Inferior parietal cortex (tissue), 1 donor: ENCODE measurements around the gene HOXA10.

Experiments used
- DNase-seq: peaks from one replicate; pipeline ENCODE4 v3.0.0-alpha.2; 2016; ENCODE audit errors: extremely low spot score

Gene HOXA10

GRCh38 chr7:27130540-27131389 lies 43.4 kb downstream of the HOXA10 start, which contains the start of gene HOXA4:
Gene HOXA4 (minus strand): TSS chr7:27130757. CDS start chr7:27130733, 24 bp downstream.
- DNase-seq, result no peak

GRCh38 chr7:27129729-27130539 lies 44.2 kb downstream of the HOXA10 start:
- DNase-seq, result no peak

DNA sequence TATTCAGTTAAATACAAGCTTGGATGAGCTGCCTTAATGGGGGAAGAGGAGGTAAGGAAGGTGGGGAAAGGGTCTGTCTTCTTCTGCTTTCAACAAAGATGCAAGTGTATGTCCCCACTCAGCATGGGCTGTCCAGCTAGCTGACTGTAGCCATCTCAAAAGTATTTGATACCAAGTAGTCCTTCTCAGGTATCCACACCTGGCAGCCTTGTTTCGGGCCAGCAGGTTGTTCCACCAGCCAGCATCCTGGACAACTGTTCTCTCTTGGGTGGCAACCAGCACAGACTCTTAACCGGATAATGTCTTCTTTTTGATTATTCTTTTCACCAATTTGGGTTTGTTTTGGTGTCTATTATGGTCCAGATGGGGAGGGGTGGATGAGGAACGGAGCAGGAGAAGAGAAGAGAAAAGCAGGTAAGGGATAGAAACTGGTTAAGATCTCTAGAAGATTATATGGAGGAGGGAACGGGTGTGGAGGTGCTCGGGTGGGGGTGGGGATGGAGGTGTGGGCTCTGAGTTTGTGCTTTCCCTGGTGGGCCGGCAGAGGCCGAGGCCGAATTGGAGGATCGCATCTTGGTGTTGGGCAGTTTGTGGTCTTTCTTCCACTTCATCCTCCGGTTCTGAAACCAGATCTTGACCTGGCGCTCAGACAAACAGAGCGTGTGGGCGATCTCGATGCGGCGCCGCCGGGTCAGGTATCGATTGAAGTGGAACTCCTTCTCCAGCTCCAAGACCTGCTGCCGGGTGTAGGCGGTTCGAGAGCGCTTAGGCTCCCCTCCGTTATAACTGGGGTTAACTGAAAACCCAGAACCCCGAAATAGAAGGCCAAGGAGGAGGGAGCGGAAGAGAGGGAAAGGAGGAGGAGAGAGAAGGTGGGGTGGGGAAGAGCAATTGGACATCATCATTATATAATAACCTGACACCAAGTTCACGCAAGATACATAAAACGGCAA lies 45.1 kb downstream of the HOXA10 start:
- DNase-seq, result no peak

DNA sequence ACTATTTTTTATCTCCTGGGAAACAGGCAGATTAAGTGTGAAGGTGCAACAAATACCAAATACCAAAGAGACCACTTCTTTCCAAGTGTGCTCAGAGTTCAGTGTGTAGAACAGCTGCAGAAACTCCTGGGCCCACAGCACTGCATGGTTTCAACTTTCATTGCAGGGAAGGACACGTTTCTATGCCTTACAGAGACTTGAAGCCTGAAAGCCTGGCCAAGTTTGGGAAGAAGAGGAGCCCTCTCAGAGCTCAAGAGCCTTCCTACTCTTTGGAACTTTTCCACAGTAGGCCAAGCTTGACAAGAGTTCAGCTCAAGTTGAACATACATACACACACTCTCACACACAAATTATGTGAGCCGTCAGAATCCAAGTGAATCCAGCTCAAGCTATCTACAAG lies 46.1 kb downstream of the HOXA10 start:
- no peak for DNase-seq

- DNase-seq, result no peak
Observed at GRCh38 chr7:27126596-27127327, 47.4 kb downstream of the HOXA10 start.

- no peak for DNase-seq
Observed at GRCh38 chr7:27125986-27126394, 48.1 kb downstream of the HOXA10 start.

DNA sequence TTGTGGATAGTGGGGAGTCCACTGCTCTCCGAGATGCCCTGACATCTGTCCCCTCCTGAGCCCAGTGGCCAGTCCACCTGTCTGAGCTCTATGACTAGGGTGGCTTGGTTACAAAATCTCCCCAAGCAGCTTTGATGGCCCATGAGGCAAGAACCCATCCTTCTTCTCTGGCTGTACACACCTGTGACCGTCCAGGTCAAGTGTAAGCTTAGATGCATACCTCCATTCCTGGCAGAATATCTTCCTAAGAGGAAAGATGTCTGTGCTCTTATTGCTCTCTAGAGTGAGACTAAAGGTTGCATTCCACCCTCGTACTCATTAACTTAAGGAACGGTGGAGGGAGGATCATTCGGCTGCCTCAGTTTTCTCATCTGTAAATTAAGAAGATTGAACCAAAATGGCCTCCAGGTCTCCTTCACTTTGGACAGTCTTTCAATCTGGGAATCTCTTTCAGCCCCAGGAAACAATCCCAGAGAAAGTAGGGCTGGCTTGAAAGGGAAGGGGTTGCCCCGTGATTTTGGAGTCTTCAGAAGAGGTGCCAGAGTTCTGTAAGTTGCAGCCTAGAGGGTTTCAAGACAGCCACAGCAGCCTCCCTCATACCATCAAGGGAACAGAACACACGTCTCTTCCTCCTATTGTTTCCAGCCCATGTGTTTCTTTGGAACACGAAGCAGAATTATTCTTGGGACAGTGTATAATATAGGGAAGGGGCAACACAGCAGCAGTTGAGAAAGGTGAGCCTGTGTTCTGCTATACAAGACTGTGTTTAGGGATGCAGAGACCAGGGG lies 49.0 kb downstream of the HOXA10 start:
- DNase-seq, result no peak

- DNase-seq, result no peak
Observed at GRCh38 chr7:27124096-27124901, 49.8 kb downstream of the HOXA10 start.

GRCh38 chr7:27123477-27124053 lies 50.6 kb downstream of the HOXA10 start:
- no peak for DNase-seq

- DNase-seq, result no peak
Observed at GRCh38 chr7:27123007-27123476, 51.1 kb downstream of the HOXA10 start.

DNA sequence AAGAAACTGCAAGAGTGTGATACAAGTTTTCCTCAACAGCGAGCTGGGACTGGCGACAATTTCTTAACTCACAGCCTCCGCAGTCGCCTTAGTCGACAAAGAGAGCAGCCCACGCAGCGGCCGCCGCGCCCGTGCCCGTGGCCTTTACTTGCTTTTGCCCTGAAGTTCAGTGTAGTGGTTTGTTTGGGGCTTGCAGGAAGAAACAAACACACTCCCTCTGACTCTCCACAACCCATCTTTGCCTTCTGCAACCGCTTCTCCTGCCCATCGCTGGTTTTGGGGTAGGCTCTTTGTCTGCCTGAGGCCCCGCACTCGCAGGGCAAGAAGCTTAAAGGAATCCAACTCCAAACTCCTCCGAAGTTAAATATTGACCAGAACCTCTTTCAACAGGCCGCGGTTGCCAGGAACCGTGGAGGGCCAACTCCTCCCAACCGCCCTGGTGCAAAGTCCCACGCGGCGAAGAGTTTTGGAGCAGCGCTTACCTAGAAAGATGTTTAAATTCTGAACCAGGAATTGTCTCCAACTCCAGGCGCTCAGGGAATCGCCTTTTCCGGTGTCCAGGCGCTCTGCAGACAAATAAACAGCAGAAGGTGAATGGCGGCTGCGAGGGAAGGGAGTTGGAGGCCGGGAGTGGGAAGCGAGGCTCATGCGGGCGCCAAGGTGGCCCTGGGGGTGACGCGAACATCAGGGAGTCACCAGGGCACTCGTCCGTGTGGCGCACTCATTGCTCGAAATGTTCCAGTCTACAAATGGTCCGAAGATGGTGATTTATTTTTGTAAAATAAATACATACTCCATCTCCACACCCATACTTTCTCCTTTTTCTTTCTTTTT lies 51.8 kb downstream of the HOXA10 start:
- DNase-seq, result no peak

DNA sequence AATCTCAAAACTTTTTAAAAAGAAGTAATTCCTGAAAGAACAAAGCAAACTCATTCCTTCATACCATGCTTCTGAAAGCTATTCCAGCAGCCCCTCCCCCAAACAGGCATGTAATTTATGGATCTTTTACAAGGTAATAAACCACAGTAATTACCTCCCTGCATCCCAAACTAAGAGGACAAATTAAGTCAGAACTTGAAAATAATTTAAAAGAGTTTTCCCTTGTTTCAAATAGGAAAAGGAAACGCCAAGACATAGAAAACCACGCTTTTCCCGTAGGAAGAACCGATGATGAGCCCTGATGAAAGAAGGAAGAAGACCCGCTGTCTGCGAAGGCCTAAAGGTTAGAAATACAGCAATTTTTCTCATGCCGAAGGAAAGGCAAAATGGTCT lies 52.4 kb downstream of the HOXA10 start:
- DNase-seq, result no peak
